GM15510 (cell line): Measurements from ENCODE around the gene CYP4F8.

Experiments
- POLR2A ChIP-seq: IDR thresholded peaks from 3 replicates; pipeline ENCODE4 v1.6.1; 2011; ENCODE audit warnings: borderline replicate concordance; ENCODE audit not compliant: insufficient read length; ENCODE audit errors: extremely low read depth

The CYP4F8 gene

GRCh38 chr19:15663247-15663646 is 48.2 kb downstream of the CYP4F8 start:
- TF ChIP-seq POLR2A: no peak

DNA sequence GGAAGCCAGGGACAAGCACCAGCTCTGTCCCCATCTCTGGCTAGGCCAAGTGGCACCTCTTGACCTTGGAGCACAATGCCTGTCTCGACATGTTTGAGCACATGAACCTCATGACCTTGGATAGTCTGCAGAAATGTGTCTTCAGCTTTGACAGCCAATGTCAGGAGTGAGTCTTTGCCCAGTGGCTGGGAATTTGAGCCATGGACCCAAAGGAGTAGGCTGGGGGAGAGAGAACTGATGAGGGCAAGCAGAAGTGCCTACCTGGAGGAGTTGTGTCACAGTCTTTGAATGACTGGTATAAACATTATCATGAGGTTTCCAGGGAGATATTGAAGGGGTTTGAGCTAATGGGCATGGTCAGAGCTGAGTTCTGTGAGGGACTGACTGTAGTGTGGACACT is 51.2 kb downstream of the CYP4F8 start:
- no peak for TF ChIP-seq POLR2A

GRCh38 chr19:15666883-15667282 is 51.9 kb downstream of the CYP4F8 start:
- TF ChIP-seq POLR2A: no peak

GRCh38 chr19:15669440-15669839 is 54.4 kb downstream of the CYP4F8 start:
- TF ChIP-seq POLR2A: no peak

DNA sequence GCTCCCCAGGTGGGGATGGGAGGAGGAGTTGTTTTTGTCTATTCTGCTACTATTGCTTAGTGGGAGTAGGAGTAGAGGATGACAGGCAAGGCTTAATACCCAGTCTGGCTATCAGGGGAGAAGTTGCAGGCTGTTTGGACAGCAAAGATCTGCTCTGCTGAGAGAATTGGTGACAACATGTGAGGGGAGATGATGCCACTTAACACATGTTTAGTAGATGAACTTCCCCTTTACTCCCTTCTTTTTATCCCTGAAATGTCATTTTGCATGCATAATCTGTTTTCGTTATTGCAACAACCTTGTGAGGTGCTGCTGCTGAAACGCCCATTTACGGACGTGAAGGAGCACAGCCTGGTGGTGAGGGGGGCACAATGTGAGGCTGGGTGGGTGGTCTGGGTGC is 54.9 kb downstream of the CYP4F8 start:
- no peak for TF ChIP-seq POLR2A

DNA sequence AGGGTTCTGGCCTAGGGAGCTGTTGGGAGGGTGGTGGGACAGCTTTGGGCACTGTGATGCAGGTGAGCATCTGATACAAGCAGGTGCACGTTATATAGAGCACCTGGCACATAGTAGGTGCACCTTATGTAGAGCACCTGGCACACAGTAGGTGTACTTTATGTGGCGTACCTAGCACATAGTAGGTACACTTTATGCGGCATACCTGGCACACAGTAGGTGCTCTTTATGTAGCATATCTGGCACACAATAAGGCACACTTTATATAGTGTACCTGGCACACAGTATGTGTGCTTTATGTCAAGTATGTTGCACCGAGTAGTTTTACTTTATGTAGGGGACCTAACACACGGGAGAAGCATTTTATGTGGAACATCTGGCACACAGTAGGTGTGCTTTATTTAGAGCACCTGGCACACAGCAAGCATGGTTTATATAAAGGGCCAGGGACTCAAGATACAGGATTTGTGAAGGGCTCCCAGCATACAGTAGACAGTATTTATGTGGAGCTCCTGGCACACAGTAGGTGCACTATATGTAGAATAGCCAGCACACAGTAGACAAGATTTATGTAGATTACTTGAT is 56.3 kb downstream of the CYP4F8 start:
- no peak for TF ChIP-seq POLR2A

DNA sequence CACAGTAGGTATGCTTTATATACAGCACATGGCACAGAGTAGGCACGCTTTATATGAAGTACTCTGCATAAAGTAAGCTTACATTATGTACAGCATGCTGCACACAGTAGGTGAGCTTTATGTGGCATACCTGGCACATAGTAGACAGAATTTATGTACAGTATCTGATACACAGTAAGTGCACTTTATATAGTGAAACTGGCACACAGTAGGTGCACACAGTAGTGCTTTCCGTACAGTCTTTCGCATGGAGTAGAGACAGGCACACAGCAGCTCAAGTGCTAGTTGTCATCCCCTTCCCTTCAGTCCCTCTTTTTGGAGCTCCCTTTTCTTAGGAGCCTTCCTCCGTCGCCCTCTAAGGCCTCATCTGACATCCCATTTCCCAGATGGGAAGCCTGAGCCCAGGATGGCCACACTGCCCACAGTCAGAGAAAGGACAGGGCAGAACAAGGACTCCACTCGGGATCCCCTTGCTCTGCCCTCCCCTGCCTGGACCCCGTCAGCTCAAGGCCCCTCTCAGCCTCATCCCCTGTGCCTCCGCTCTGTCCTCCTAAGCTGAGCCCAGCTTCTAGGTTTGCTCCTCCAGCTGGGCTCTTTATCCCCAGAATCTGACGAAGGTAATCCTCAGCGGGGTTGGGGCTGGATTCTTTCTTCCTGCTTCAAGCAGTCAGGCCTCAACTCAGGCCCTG is 57.0 kb downstream of the CYP4F8 start:
- no peak for TF ChIP-seq POLR2A

DNA sequence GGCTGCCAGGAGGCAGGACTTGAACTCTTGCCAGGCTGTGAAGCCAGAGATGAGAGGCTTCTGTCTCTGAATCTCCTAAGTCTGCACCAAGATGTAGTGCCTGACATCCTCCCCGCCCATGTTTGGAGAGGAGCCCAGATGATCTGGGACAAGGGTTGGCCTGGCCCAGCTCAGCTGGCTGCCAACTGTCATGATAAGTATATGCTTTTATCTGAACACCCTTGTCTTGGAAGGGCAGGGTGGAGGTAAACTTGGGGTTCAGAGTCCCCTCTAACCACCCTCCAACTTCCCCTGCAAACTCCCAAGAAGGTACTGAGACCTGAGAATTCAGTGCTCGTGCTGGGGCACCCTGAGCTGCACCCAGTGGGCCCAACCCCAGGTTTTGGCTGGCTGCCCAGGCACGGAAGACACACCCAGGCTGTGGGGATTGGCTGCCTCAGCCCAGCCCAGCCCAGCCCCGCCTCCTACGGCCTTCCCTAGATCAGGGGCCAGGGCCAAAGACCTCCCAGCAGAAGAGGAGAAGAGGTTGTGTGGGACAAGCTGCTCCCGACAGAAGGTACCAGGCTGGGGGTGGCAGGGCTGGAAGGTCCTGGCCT is 57.7 kb downstream of the CYP4F8 start, which contains the start of gene CYP4F12:
Gene CYP4F12, plus strand, starts transcription at position 508 of the 596 bp plus-strand sequence. CDS start 443 bp downstream, outside the sequence.
- TF ChIP-seq POLR2A: no peak

GRCh38 chr19:15673176-15673654 is 58.2 kb downstream of the CYP4F8 start:
- TF ChIP-seq POLR2A: no peak

GRCh38 chr19:15675560-15675959 is 60.5 kb downstream of the CYP4F8 start:
- TF ChIP-seq POLR2A: no peak

- TF ChIP-seq POLR2A: no peak
Measured at GRCh38 chr19:15679089-15679488, 64.1 kb downstream of the CYP4F8 start.
